Endothelial cell of umbilical vein (primary cell): Measurements from ENCODE around the gene PEAR1. TPM values are rescaled to one million over a fixed set of nuclear protein-coding genes. Genes with fewer than 3 reads are reported as not detected.

ENCODE experiments used
- BruUV-seq: library from RNA; stranded (reverse); fragments of 400-500 nt; replicated peaks from 2 replicates; lab custom pipeline; 2021; lab: Mats Ljungman, UMichigan
- CTCF ChIA-PET: fragments of 300-600, 350-600 bp; sonication (Branson Sonifier 250); formaldehyde crosslinking; loops from one replicate; lab custom pipeline; 2021; ENCODE audit warnings: antibody characterized with exemption, inconsistent platforms; lab: Charles Lee
- POLR2A ChIA-PET: fragments of 300-600, 350-600 bp; sonication (Branson Sonifier 250); formaldehyde crosslinking; loops from one replicate; lab custom pipeline; 2021; ENCODE audit warnings: antibody characterized with exemption, inconsistent platforms; lab: Charles Lee
- DNase-seq: peaks from one replicate; pipeline ENCODE4 v3.0.0-alpha.2; 2011; ENCODE audit warnings: low read depth, low spot score
- FAIRE-seq: peaks from 2 replicates; lab custom pipeline; 2011; peaks lifted over from hg19 to GRCh38; lab: Jason Lieb, UNC
- H2AFZ ChIP-seq: 2 replicates; pipeline ENCODE4 v1.6.0; 2012; ENCODE audit warnings: low read depth, low read length, control low read depth, inconsistent platforms
- H3K27ac ChIP-seq: 2 replicates; pipeline ENCODE4 v1.5.1; 2011; ENCODE audit warnings: low read depth, mild to moderate bottlenecking, control low read depth, low read length, moderate library complexity; ENCODE audit not compliant: insufficient read depth
- H3K27me3 ChIP-seq, 2 experiments: 2 replicates each; pipeline versions ENCODE4 v1.6.0 to v1.6.1; 2011; ENCODE audit warnings: low read length in 2 of 2, mixed read lengths in 1 of 2; ENCODE audit not compliant: control insufficient read depth in 2 of 2, insufficient read depth in 2 of 2
- H3K36me3 ChIP-seq, 2 experiments: 2 replicates in 1 of 2; 3 replicates in 1 of 2; pipeline ENCODE4 v1.5.1; 2011; ENCODE audit warnings: low read length in 2 of 2, mild to moderate bottlenecking in 1 of 2, moderate library complexity in 1 of 2; ENCODE audit not compliant: control insufficient read depth in 2 of 2, insufficient read depth in 2 of 2; ENCODE audit errors: extremely low read depth in 1 of 2
- H3K4me1 ChIP-seq: 3 replicates; pipeline ENCODE4 v1.5.1; 2011; ENCODE audit warnings: mild to moderate bottlenecking, low read length; ENCODE audit not compliant: control insufficient read depth, insufficient read depth; ENCODE audit errors: extremely low read depth
- H3K4me2 ChIP-seq: 2 replicates; pipeline ENCODE4 v1.6.1; 2011; ENCODE audit warnings: low read length, control low read depth, mixed read lengths; ENCODE audit not compliant: insufficient read depth
- H3K4me3 ChIP-seq, 3 experiments: fragments of 200-600 bp in 1 of 3; sonication (generic), shearing (Covaris generic) in 1 of 3; replicated peaks in 1 of 3; 2 replicates each; pipeline ENCODE4 v1.5.1; 2011 to 2016; ENCODE audit warnings: control low read depth in 3 of 3, low read length in 3 of 3, mild to moderate bottlenecking in 2 of 3, inconsistent platforms in 1 of 3, low read depth in 1 of 3, moderate library complexity in 1 of 3; ENCODE audit not compliant: insufficient read depth in 1 of 3
- H3K79me2 ChIP-seq: 2 replicates; pipeline ENCODE4 v1.6.0; 2012; ENCODE audit warnings: low read length, inconsistent platforms; ENCODE audit not compliant: control insufficient read depth, insufficient read depth
- H3K9ac ChIP-seq: replicated peaks from 2 replicates; pipeline ENCODE3; 2011; ENCODE audit warnings: low read length, control low read depth; ENCODE audit not compliant: insufficient read depth; ENCODE audit errors: extremely low read depth
- H3K9me1 ChIP-seq: replicated peaks from 3 replicates; pipeline ENCODE4 v1.6.0; 2011; ENCODE audit warnings: mild to moderate bottlenecking, low read length; ENCODE audit not compliant: control insufficient read depth, insufficient read depth; ENCODE audit errors: extremely low read depth
- H3K9me3 ChIP-seq: replicated peaks from 2 replicates; pipeline ENCODE4 v1.5.1; 2012; ENCODE audit warnings: low read length, inconsistent platforms; ENCODE audit not compliant: control insufficient read depth, insufficient read depth
- H4K20me1 ChIP-seq: replicated peaks from 2 replicates; pipeline ENCODE3; 2011; ENCODE audit warnings: mild to moderate bottlenecking, low read length; ENCODE audit not compliant: control insufficient read depth, insufficient read depth; ENCODE audit errors: extremely low read depth
- CTCF ChIP-seq, 2 donors: IDR thresholded peaks; 1 replicate in 1 of 2; 2 replicates in 1 of 2; pipeline ENCODE4 v1.5.1; 2011; ENCODE audit warnings: low read length in 2 of 2, mild to moderate bottlenecking in 2 of 2, moderate library complexity in 2 of 2, control low read depth in 1 of 2, inconsistent platforms in 1 of 2, low read depth in 1 of 2; ENCODE audit not compliant: insufficient read depth in 1 of 2; ENCODE audit errors: extremely low read depth in 1 of 2
- EZH2 ChIP-seq: IDR thresholded peaks from 2 replicates; pipeline ENCODE4 v1.6.1; 2012; ENCODE audit warnings: borderline replicate concordance, low read depth, mild to moderate bottlenecking, moderate library complexity, low read length, inconsistent platforms; ENCODE audit not compliant: severe bottlenecking
- FOS ChIP-seq: IDR thresholded peaks from 2 replicates; pipeline ENCODE4 v1.6.1; 2011; ENCODE audit warnings: mild to moderate bottlenecking, low read length, moderate library complexity, borderline replicate concordance; ENCODE audit not compliant: insufficient read depth
- GATA2 ChIP-seq: IDR thresholded peaks from 2 replicates; pipeline ENCODE4 v1.7.0; 2011; ENCODE audit warnings: low read depth, mild to moderate bottlenecking, moderate library complexity, mixed read lengths, low read length; ENCODE audit not compliant: insufficient read length, insufficient read depth
- JUN ChIP-seq: IDR thresholded peaks from 2 replicates; pipeline ENCODE4 v1.6.1; 2011; ENCODE audit warnings: borderline replicate concordance, low read depth; ENCODE audit not compliant: insufficient read length, insufficient read depth
- MAX ChIP-seq: IDR thresholded peaks from 2 replicates; pipeline ENCODE4 v1.6.1; 2011; ENCODE audit not compliant: insufficient read depth, insufficient read length
- MYC ChIP-seq: IDR thresholded peaks from one replicate; pipeline ENCODE4 v1.6.1; 2011; ENCODE audit warnings: mild to moderate bottlenecking, low read depth, low read length
- POLR2A ChIP-seq: IDR thresholded peaks from 2 replicates; pipeline ENCODE4 v1.6.1; 2012; ENCODE audit warnings: low read depth, mild to moderate bottlenecking, control low read depth, low read length
- POLR2AphosphoS5 ChIP-seq: IDR thresholded peaks from 2 replicates; pipeline ENCODE4 v1.6.1; 2012; ENCODE audit warnings: low read depth, mild to moderate bottlenecking, control low read depth, low read length, moderate library complexity; ENCODE audit not compliant: insufficient read depth
- dilution Hi-C: fragments of 300-500 bp; cut with MboI; formaldehyde crosslinking; loops from one replicate; pipeline ENCODE4 v1.15.0; 2019; ENCODE audit warnings: low sequenced_read_pairs; ENCODE audit not compliant: extremely low pct_ligation_motif_present
- intact Hi-C: fragments of 100-400 bp; cut with micrococcal nuclease; formaldehyde crosslinking; loops from one replicate; pipeline ENCODE4 v1.10.0; 2022
- polyA plus RNA-seq, 4 experiments: library from polyadenylated mRNA; depleted of rRNA in 3 of 4; stranded (reverse) in 3 of 4; unstranded in 1 of 4; fragments of >200 nt; gene quantifications; 2 replicates each; pipeline versions ENCODE4 v1.2.1 to v1.2.3, GENCODE V29; 2011 to 2012; ENCODE audit warnings: missing spikeins in 1 of 4
- total RNA-seq: library from RNA; stranded (reverse); gene quantifications from 2 replicates; pipeline ENCODE4 v1.2.3, GENCODE V29; 2021

Gene PEAR1
- total and polyA plus RNA-seq, 2 donors (not counting 3 experiments of a cell fraction or from before 2014, with no cell fraction given): 90.7 to 106 TPM

GRCh38 chr1:156936721-156937220 is 43.3 kb downstream of the PEAR1 start:
- dilution Hi-C loops: no loop called here
- FAIRE-seq: no peak
- CTCF ChIA-PET: interaction anchor here (0.5 to 2.0 kb wide), 6 partner anchors 12 to 1884 kb away, joined by 3 to 4 read pairs (median 3); partner anchors contain the start of gene NTRK1
- H3K9ac ChIP-seq: no peak overlapping the region
- H4K20me1 ChIP-seq: no peaks in the 10 kb centered on the region
- H3K27ac ChIP-seq: no peak overlapping the region
- H3K36me3 ChIP-seq: peaks cover 5 to 32% of the 10 kb centered on the region in 2 experiments
- H3K4me1 ChIP-seq: no peaks in the 10 kb centered on the region
- no peak overlapping the region for H2AFZ ChIP-seq
- no TSS peak for BruUV-seq
- TF ChIP-seq GATA2 (no peak), POLR2AphosphoS5 (no peak), CTCF (IDR thresholded peaks at IDR 0.05; ENCODE audit: extremely low read depth in 1 of 2, insufficient read depth in 1 of 2, low read depth in 1 of 2, low read length in 2 of 2) (no peak), EZH2 (no peak), FOS (no peak), MAX (no peak), MYC (no peak), POLR2A (no peak), JUN (no peak)
- no peaks in the 10 kb centered on the region for H3K9me1 ChIP-seq
- no peak for DNase-seq
- H3K79me2 ChIP-seq: no peaks in the 10 kb centered on the region
- POLR2A ChIA-PET: no interaction called here
- no peak overlapping the region for H3K4me3 ChIP-seq
- H3K9me3 ChIP-seq: no peaks in the 10 kb centered on the region
- H3K27me3 ChIP-seq: no peaks in the 10 kb centered on the region
- intact Hi-C loops: no loop called here
- H3K4me2 ChIP-seq: no peak overlapping the region
